ENCODE measurements around the gene VRK2.

- TF ChIP-seq POLR2A (IDR thresholded peaks at IDR 0.05) = no peak
- TF ChIP-seq, protein P1, sequence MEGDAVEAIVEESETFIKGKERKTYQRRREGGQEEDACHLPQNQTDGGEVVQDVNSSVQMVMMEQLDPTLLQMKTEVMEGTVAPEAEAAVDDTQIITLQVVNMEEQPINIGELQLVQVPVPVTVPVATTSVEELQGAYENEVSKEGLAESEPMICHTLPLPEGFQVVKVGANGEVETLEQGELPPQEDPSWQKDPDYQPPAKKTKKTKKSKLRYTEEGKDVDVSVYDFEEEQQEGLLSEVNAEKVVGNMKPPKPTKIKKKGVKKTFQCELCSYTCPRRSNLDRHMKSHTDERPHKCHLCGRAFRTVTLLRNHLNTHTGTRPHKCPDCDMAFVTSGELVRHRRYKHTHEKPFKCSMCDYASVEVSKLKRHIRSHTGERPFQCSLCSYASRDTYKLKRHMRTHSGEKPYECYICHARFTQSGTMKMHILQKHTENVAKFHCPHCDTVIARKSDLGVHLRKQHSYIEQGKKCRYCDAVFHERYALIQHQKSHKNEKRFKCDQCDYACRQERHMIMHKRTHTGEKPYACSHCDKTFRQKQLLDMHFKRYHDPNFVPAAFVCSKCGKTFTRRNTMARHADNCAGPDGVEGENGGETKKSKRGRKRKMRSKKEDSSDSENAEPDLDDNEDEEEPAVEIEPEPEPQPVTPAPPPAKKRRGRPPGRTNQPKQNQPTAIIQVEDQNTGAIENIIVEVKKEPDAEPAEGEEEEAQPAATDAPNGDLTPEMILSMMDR (IDR thresholded peaks at IDR 0.05) = no peak
- TF ChIP-seq POLR2AphosphoS5 (IDR thresholded peaks at IDR 0.05) = no peak
Observed at GRCh38 chr2:58039170-58039611, 7.4 kb upstream of the VRK2 start.

Data from breast epithelium (tissue), 3 donors.